Right lung (tissue), 5 donors: ENCODE data around the gene ZMYND12. TPM values are rescaled to one million over a fixed set of nuclear protein-coding genes. Genes with fewer than 3 reads are reported as not detected.

Source experiments
- DNase-seq, 2 donors: peaks; one replicate each; pipeline ENCODE4 v3.0.0-alpha.2; 2013
- polyA plus RNA-seq, 5 donors: library from polyadenylated mRNA; unstranded; fragments of 120-200 nt; gene quantifications; one replicate each; pipeline versions ENCODE4 v1.2.1 to v1.2.3, GENCODE V29; 2013; ENCODE audit warnings: inconsistent platforms in 1 of 5, low replicate concordance in 1 of 5; ENCODE audit not compliant: insufficient read length in 5 of 5, insufficient read depth in 1 of 5

Gene ZMYND12
- polyA plus RNA-seq, 5 donors: 2.1 to 3.6 (median 3.1) TPM

DNA sequence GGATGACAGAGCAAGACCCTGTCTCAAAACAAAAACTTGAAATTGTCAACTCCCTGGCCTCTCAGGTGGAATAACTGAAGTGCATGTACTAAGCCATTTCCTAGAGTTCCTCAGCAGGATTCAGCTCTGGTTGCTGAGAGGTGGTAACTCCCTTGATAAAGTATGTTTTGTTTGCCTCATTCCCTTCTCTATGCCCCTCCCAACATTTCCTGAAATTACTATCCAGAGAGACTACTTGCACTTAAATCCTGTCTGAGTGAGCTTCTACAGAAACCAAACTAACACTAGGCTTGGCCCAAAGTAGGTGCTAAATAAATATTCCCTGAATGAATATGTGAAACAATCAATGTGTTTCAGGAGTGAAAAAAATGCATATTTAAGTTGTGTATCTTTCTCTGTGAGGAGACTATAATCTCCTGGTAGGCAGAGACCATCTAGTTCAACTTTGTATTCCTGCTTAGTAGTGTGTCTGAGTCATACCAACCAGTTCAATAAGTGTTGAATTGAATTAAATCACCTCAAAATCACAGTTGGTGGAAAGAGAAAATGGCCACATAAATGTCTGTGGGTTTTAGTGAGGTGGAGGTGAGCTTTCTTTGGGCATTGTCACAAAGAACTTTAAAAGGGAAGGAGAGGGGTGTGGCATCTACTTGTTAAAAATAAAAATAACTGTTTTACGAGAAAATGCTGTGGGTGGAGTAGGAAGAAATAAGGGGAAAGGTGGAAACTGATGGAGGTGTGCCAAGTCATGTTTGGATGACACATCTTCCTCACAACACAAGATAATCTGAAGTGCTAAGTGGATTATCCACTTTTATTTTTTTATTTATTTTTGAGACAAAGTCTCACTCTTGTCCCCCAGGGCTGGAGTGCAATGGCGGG lies 62.6 kb downstream of the ZMYND12 start:
- DNase-seq: no peak

DNA sequence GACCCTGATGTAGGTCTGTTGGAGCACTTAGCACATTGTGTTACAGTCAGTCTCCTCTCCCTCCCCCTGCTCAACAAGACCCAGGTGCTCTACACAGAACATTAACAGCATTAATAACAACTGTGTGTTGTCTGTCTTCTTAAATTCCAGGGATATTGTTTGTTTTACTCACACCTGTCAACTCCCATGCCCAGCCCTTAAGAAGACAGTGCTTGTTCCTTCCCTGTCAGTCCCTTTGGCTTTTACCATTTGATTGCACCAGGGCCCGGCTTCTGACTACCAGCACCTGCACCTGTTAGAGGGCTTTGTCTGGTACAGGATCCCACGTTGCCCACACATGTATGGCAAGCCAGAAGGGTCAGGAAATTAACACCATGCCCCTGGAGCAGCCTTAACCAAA lies 63.6 kb downstream of the ZMYND12 start:
- DNase-seq: no peak

DNA sequence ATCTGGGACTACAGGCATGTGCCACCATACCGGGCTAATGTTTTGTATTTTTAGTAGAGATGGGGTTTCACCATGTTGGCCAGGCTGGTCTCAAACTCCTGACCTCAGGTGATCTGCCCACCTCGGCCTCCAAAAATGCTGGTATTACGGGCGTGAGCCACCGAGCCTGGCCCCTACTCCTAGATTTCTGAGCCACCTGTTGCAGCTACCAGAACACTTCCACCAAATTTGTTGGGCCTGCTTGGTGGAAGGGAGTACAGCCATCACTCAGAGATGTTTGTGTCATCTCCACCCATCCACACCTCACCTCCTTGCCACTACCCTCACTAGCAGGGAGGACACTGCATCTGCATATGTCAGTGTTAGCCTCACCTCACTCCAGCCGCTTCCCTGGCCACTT lies 69.8 kb downstream of the ZMYND12 start:
- no peak for DNase-seq

DNA sequence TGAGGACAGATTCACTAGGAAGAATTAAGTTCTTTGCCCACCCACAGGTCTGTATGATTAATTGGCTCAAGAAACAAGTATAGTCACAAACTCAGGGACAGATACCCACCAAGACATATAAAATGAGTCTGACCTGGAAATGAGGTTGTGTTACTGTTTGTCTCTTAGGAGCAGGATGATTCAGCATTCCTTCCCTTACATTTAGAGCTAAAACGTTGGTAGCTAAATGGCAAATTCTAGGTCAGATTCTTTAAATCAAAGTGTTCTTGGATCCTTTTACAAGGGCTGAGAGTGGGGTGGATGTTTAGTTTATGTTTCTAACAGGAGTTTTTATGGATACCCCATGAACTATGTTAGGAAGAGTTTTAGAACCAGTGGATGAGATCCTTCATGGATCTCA lies 70.5 kb downstream of the ZMYND12 start:
- DNase-seq: no peak

DNA sequence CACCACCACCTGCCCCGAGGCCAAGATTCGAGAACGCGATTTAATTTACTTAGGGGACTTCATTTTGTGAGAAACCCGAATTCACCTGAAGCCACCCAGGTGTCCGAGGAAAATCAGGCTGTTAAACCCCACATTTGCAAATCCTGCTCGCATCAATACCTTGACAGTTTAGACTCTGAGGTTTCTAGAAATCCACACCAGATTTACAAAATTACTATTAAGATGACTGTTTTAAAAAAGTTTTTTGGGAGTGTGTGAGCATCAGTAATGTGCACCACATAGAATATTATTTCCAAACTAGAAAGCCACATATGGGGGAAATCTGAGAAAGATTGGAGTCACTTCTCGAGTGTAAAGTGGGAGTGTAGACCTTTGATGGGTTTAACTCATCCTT lies 74.5 kb downstream of the ZMYND12 start:
- no peak for DNase-seq

DNA sequence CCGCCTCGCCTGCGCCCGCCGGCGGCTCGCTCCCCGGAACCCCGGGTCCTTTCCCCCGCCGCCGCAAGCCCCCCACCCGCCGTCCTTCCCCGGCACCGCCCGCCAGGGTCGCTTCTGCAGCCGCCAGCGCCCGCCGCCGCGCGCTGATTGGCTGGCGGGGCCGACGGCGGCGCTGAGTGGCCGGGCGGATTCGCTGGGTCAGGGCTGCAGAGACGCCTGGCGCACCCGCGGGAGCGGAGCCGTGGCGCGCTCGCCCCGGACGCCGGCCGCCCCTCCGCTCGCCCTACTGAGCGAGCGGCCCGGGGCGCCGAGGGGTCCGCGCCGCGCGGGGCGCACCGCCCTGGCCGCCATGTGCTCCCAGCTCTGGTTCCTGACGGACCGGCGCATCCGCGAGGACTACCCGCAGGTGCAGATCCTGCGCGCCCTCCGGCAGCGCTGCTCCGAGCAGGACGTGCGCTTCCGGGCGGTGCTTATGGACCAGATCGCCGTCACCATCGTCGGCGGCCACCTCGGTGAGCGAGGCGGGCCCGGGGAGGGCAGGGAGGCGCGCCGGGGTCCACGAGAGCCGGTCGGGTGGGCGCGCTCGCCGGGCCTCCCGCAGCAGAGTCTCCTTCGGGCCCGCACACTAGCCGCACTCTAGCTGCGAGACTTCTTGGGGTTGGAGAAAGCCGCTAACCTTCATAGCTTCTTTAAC lies 75.1 kb downstream of the ZMYND12 start, which contains the start of gene RIMKLA:
RIMKLA (plus strand) TSS at position 207 of the 694 bp plus-strand sequence; CDS start at position 350, 143 bp downstream.
- peak in 1 of 2 donors; percentile 26 for DNase-seq

Other genes starting within 250 kb of the ZMYND12 start
- 10 to 100 TPM; 45.0 to 69.4 (median 54.6) TPM for gene FOXJ3, start 120.8 kb downstream of the ZMYND12 start, polyA plus RNA-seq
- gene RIMKLA, start 75.2 kb downstream of the ZMYND12 start, polyA plus RNA-seq: under 1 TPM; 0.38 to 0.84 (median 0.73) TPM
- gene PPCS, start 521 bp upstream of the ZMYND12 start, polyA plus RNA-seq: 10 to 100 TPM; 64.6 to 72.1 (median 67.7) TPM
- gene CCDC30, start 7.3 kb upstream of the ZMYND12 start, polyA plus RNA-seq: 10 to 100 TPM in 4 of 5 donors, 1 to 10 TPM in 1; 8.6 to 16.7 (median 14.5) TPM
- 10 to 100 TPM; 49.9 to 70.1 (median 60.5) TPM for gene PPIH, start 202.4 kb upstream of the ZMYND12 start, polyA plus RNA-seq
- gene YBX1, start 226.4 kb upstream of the ZMYND12 start, polyA plus RNA-seq: 100 to 1,000 TPM; 477 to 663 (median 555) TPM